Stimulated activated naive CD4-positive, alpha-beta T cell treated with Interleukin-2 at 50 U/mL for 16 hours (primary cell): ENCODE results near the gene MYL1.

Source experiments
- DNase-seq: peaks from one replicate; lab custom pipeline; 2025; lab: John Stamatoyannopoulos, UW

Gene MYL1

GRCh38 chr2:210267698-210268097, 47.3 kb downstream of the MYL1 start:
- DNase-seq, result no peak

- DNase-seq, result no peak
Measured at GRCh38 chr2:210264282-210264681, 50.7 kb downstream of the MYL1 start.

DNA sequence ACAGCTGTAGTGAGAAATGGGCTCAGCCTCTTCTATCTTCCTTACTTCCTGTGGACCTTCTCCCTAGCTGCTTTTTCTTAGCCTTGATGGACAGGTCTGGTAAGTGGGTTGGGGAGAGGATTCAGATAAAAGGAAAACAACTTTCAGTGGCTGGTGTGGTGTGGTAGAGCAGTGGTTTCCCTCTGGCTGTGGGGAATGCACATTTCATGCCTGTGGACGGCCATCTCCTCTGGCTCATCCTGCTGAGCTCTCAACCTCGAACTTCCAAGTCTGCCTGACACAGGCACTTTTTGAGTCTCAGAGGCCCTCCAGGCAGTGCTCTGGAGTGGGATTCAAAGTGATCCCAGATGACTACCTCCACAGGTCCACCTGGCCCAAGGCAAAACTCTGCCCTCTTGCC, 51.1 kb downstream of the MYL1 start:
- DNase-seq, result no peak

GRCh38 chr2:210262036-210262435, 52.9 kb downstream of the MYL1 start:
- no peak for DNase-seq

- no peak for DNase-seq
Measured at GRCh38 chr2:210259687-210260086, 55.3 kb downstream of the MYL1 start.

DNA sequence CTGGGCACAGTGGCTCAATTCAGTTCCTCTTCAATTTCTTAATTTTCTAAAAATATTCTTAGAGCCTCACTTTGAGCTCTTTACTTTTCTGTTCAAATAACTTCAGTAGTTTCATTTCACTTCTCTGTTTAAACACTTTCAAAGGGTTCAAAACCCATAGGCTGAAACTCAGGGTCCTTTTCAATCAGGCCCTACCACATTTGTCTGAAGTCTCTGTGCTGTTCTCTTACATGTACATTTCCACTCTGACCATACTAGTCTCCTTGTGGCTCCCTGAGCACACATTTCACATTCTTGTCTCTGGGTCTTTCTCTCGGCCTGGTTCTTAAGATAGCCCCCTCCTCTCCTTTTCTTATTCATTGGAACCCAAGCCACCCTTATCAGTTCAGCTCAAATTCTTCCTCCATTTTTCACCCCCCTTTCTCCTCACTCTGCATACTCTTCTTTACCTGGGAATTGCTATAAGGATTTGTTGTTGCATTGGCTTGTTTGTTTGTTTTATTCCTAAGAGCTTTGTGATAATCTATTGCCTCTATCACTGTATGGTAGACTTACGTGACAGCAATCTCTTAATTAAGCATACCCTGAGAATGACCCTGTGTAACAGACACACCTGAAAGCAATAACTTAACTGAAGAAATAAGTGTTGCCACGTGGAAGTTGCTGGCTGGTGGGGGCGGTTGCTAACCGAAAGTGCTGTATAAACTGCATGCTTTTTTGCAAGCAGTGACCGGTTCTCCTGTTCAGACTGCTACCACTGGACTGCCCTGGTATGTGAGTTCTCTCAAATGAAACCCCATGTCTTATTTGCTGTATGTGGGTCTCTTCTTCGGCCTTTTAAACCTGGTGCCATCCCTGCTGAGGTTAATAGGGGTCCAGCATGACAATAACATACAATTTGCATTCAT, 62.0 kb downstream of the MYL1 start:
- DNase-seq, result no peak

GRCh38 chr2:210250622-210251021, 64.4 kb downstream of the MYL1 start:
- DNase-seq, result no peak
